SH-SY5Y (cell line): ENCODE measurements around the gene IPO9.

Experiments used
- GATA2 ChIP-seq: IDR thresholded peaks from 2 replicates; pipeline ENCODE4 v1.6.1; 2011; ENCODE audit warnings: mild to moderate bottlenecking, low read depth, low read length
- GATA3 ChIP-seq: IDR thresholded peaks from 2 replicates; pipeline ENCODE4 v1.6.1; 2011; ENCODE audit warnings: low read depth, mild to moderate bottlenecking, low read length, moderate library complexity

- TF ChIP-seq GATA2 (peak; percentile 99), GATA3 (no peak)
Observed at GRCh38 chr1:201916649-201917249, 87.8 kb downstream of the IPO9 start.
